Inflammatory macrophage (primary cell): ENCODE measurements around the gene UTRN.
A peak's percentile ranks its signal among the peaks of the same experiment; 100 is the strongest.

Experiments used
- DNase-seq, 2 donors: peaks; one replicate each; pipeline ENCODE4 v3.0.0-alpha.2; 2020 to 2022

The UTRN gene

DNA sequence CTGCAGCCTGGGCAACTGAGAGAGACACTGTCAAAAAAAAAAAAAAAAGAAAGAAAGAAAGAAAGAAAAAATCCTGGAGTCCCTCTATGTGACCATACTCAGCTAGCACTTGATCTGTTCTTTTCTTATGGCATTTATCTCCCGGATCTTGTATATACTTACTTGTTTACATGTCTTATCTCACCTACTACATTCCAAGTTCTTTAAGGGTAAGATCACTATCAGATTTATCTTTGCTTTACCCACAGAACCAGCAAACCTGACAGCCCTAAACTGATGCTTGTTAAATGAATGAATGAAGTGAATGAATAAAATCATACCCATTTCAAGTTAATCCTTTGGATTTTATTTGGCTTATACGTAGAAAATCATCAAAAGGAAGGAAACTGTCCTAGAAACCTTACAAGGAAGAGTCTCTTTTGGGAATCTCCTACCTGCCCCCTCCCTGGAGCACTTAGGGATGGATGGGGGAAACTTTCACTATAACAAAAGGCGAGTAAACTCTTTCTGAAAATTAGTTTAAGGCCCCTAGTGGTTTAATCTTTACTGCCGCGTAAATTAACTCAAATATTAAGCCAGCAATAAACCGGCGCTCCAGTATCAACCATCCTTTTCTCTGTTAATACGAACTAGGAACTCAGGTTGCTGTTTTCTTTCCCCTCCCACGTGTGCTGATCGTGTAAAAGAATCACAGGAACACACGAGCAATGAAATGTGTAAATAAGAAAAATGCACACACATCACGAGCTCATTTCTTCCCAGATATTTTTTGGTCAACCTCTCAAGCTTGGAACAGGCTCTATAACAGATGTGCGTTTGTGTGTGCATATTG is 1.3 kb upstream of the UTRN start:
- peak in 1 of 2 donors; percentile 9 for DNase-seq

DNA sequence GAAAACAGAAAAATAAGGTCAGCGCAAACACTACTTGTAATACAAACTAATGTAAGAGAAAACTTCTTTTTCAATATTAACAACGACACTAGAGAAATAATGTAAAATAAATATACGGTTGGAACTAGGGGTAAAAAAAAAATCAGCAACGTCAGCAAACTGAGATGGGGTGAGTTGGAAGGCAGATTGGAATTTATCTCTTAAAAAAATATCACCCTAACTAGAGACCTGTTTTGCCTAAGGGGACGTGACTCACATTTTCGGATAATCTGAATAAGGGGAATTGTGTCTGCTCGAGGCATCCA is 705 bp upstream of the UTRN start:
- no peak for DNase-seq

DNA sequence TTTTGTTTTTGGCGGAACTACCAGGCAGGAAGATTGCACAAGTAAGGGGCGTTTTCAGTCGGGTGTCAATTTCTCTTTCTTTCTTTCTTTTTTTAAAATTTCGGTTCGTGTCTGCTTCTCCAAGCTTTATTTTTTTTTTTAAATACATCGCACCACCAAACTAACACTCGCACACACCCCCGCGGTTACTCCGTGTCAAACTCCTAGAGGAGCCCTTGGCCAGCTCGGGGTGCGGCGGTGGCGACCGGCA is 338 bp downstream of the UTRN start:
- DNase-seq: no peak

DNA sequence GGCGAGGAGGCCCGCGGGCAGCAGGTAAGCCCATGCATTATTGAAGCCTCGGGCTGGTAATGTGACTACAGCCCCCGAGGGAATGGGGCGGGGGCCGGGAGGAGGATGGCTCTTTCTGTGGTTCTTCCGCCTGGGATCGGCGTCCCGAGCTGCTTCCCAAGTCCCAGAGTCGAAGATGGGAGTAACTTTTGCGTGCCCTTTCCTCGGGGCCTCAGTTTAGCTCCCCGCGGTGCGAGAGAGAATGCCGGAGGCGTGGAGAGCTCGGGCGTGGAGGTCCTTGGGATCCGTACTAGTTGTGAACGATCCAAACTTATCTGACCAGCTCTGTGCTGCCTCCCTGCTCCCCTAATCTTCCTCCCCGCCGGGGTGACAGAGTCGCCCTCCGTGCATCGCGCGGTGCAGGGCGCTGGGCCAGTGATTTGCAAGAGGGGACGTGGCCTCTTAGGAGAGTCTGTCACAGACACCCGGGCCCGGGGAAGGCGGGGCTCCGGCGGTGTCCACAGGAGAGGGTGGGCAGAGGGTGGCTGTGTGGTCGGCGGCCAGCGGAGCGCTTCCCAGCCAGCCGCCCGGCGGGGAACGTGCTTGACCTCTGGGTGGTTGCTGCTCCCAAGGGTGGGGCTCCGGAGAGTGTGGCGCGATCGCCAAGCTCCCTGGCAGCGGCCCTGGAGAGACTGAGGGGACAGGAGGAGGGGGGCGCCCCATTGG is 815 bp downstream of the UTRN start:
- peak; percentile 65 to 75 for DNase-seq

DNA sequence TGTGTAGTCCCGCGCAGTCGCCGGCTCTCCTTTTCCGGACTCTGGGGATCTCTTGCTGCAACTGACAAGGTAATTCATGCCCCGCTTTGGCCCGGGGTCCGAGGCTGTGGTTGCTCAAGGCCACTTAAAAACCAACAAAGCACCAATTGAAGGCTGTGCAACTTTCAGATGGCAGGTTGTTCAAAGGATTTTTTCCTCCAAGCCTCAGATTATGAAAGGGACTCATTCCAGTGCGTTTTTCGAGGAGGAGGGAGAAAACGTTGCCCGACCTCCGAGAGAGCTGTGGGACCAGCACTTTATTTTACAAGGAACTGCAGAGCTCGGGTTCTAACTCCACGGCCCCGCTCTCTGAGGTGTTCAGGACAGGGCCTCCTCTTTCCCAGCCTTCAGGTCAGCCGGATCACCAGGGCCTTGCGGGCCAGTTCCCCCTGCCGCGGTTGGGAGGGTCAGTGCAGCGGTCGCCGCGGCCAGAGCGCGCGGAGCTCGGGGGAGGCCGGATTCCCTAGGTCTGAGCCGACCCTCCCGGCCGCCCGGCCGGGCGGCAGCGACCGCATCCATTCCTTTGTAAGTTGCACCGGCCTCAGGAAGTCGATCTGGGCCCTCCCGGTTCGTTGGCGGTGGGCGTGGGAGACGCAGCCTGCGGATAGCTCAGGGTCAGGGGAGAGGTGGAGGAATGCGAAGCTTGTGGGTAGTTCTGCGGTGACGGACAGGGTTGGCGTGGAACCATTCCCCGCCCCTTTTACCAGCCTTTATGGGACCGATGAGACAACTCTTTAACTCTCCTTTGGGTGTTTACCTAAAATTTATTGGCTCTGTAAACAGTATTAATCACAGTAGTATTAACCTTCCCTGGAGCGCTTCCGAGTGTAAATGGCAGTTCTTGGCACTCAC is 1.6 kb downstream of the UTRN start:
- DNase-seq: peak; percentile 64 to 79

DNA sequence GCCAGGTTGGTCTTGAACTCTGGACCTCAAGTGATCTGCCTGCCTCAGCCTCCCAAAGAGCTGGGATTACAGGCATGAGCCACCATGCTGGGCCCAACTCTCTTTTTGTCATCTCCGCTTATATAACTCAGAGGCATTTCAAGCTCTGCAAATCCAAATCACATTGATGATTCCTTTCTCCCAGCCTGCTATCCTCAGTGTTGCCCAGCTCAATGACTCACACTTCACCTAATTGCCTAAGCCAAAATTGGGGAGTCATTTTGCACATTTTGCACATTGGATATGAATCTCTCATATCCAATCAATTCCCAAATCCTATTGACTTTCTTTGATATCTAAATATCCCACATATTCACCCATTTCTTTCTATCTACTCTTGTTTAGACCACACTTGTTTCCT is 3.9 kb downstream of the UTRN start:
- no peak for DNase-seq

DNA sequence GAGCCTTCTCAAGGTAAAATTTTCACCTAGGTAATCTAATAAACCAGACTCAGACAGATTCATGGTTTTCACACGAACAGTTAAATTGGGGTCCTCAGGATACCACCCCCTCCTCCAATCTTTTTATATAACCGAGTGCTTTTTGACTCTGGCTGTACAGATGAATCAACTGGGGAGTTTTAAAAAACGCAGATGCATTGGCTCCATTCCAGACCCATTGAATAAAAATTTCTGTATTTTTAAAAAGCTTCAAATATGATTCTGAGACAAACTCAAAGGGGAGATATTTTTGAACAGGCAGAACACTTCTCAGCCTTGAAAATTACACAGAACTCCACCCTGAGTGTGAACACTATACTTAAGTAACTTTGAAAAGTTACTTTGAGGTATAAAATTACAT is 7.2 kb downstream of the UTRN start:
- DNase-seq: no peak

DNA sequence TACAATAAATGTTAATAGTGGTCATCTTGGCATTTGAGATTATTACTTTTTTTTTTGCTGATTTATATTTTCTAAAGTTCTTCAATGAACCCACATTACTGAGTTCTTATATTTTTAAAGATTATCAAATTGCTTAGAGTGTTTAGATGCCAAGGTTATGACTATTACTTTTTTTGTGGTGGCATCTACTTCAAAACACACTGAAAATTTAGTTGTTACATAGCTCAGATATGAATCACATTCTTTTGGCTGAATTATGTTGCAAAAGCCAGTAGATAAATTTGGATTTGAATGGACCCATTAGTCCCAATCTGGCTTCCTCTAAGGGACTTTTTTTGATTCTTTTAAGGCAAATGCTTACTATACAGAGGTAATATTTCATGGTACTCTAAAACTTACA is 8.9 kb downstream of the UTRN start:
- DNase-seq: no peak

DNA sequence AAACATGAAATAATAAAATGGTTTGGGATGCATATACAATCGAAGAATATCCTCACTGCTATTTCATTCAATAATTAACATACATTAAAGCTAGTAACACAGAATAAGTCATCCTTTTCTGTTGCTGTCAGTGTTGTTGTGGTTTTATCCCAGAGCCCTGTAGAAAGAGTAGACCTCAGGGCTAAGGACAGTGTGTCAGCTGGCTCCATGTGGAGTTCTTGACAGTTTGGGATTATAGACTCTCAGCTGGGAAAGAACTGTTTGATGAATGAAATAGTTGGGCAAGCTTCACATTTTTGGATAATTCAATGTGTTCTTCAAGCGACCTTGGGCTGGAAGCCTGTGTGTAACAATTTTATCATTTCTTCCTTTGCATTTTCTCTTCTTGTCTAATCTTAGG is 10.1 kb downstream of the UTRN start:
- DNase-seq: no peak

DNA sequence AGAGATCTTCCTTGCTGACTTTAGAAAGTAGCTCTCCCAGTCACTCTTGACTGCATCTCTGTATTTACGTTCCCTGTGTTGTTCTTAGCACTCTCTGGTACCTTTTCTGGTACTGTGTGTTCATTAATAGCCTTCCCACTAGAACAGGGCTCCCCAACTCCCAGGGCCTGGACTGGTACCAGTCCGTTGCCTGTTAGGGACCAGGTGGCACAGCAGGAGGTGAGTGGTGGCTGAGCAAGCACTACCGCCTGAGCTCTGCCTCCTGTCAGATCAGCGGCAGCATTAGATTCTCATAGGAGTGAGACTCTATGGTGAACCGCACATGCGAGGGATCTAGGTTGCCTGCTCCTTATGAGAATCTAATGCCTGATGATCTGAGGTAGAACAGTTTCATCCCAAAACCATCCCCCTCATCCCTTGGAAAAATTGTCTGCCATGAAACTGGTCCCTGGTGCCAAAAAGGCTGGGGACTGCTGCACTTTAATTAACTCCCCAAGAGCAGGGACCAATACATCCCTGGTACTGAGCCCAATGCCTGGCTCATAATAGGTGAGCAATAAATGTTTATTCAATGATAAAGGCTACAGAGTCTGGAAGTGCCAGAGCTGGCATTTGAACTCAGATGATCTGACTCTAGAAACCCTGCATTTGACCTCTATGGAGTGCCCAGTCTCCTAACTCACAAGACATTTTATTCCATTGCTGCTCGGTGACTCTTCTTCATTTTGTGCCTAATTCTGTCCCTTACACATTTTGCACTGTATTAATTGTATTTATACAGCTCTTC is 11.0 kb downstream of the UTRN start:
- DNase-seq: no peak

DNA sequence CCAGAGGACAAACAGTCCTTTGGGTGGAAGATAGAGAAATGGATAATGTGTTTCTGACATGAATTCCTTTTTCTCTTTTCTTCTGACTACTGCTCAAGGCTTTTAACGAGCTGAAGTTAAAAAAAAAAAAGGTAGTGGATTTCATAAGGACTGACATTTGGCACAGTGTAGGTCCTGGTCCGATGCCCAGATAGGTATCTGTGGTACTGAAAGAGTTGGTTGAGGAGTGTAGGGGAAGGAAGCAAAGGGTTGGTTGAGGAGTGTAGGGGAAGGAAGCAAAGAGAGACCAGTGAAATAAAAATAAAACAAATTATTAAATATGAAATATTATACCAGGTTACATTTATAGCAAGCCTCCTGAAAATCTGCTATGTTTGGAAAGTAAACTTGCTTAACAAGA is 11.8 kb downstream of the UTRN start:
- no peak for DNase-seq

DNA sequence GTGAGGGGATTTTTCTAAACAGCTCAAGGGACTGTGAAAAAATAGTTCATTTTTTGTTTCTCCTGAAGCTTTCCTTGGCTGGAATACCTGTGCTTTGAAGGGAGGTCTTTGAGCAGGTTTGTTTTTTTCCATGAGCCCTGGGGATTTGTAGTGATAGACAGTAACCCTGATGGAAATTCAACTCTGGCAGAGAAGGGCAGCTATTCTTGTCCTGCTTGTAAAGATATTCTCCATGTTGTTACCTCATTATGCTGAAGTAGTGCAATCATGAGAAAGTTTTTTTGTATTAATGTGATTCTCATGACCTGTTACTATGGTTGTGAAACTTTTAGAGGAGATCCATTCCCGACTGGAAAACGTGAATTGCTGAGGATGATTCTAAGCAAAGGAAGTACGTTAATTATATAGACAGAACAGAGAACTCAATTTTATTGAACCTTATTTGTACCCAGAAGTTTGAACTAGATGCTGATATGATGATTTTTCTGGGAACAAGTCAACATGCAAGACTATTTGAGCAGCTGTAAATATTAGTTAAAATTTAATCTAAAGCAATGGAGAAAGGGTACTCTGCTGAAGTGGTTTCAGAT is 12.5 kb downstream of the UTRN start:
- no peak for DNase-seq

DNA sequence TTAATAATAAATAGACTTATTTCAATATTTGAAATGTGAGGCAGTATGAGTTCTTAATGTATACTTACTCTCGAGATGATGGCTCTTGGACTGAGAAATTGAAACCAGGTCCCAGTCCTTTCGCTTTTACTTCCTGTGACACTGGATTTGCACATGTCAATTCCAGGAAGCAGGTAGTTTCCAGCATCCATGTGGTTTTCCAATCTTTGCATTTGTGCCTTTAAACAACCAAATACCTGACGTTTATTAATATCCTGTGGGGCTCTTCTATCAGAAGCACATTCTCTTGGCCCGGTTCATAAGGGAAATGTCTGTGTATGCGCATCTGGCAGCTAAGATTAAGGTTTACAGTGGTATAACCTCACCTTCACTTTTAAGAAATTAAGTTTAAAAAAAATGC is 13.1 kb downstream of the UTRN start:
- DNase-seq: no peak

DNA sequence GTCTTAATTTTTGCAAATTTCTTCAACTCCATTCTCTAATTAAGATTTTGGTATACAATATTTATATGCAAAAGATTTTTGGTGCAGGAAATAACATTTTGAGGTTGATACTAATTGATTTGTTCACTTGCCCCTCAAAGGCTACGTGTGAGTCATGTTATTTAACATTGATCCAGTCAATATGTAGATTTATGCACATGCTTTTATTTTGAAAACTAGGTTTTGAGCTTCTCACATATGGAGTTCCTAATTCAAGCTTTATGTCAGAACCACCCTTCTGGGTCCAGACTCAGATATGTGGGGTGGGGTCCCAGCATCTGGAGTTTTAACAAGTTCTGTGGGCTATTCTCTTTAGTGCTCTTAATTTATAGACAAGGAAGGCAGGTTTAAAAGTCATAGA is 13.8 kb downstream of the UTRN start:
- DNase-seq: no peak

DNA sequence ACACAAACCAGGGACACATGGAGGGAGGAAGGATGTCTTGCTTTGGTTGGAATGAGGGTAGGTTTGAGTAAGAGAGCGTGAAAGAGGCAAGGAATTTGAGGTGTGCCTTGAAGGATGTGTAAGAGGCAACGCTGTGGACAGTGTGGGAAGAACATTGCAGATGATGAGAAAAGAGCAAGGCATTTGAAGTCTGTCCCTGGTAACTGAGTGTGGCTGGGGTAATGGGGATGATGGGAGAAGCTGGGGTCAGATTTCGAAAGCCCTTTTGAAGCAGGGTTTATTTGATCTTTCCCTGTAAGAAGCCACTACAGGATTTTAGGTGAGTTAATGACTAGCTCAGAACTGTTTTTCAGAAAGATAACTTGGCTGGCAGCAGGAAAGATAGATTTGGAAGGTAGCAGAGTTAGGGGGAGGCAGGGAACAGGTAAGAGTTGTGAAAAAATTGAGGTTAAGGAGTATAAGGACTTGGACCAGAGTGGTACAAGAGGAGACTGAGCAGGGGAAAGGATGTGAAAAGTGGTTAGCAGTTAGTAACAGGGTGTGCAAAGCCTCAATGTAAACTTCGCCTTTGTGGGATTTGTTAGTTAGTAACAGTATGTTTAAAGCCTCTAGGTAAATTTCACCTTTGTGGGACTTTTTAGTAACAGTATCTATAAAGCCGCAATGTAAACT is 17.7 kb downstream of the UTRN start:
- DNase-seq: no peak

DNA sequence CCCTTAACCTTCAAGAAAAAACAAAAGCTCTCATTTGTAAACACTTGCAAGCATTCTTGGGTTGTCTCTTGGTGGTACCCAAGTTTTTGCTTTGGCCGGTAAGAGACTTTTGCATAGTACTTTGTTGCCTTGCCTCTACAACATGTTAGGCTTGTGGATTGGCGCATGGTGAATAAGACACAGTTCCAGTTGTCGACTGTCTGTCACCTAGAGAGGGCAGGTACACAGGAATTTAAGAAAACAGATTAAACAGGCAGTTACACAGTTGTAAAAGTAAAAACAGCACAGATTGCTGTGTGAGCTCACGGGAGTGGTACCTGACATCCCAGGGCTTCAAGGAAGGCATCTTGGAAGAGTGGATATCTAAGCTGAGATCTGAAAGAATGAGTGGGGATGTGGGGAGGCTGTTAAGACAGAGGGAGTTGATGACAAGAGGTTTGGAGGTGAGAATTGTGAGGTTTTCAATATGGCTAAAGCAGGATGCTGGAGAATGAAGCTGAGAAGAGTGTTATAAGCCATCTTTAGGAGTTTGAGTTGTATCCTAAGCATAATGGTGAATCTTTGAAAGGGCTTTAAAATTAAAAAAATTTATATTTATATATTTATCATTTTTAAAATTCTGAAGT is 19.2 kb downstream of the UTRN start:
- no peak for DNase-seq

DNA sequence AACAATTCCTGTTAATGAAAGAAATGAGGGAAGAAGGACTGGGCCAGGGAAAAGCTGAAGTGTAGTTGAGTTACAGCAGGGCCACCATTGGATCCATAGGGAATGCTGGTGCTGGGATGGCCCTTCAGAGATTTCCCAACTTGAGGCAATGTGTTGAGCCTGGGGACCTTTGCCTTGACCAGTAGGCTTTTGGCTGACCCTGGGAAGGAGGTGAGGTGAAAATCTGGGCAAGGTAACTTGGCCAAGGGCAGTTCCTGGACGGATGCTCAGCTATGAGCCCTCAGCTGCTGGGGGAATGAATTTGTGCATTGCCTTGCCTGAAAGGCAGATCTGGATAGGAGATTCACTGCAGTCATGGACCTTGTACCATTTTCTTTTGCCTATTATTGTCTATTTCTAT is 20.4 kb downstream of the UTRN start:
- no peak for DNase-seq

DNA sequence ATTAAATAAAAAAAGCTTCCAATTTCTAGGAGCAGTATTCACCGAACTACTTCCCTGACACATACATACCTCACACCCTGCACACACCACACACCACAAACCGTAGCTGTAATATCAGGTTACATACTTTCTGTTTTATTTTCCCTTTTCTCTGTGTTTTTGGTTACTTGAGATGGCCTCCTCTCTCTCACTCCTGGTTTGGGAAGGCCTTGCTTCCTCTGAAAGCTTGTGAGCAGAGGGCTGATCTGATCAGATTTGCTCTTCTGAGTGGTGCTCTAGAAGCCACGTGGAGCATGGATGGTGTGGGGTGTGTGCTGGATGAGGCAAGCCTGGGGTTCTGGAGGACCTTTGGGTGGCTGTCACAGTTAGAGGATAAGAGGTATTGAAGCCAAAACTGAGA is 20.9 kb downstream of the UTRN start:
- no peak for DNase-seq

DNA sequence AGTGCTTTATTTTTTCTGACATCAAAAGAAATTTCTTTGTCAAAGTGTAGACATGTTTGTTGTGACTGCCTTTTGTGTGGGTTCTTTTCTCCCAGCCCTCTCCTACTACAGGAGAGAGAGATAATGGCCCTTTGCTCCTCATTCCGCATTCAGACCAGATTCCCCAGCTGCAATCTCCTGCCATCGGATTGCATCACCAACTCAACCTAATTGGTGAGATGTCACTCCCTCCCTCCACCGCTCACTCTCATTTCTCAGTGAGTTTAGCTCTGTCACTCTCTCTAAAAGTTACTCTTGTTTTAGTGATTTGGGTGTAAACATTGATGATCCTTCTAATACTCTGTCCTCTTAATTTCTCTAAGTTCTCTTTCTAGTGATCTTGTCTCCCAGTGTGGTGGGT is 22.7 kb downstream of the UTRN start:
- DNase-seq: no peak

DNA sequence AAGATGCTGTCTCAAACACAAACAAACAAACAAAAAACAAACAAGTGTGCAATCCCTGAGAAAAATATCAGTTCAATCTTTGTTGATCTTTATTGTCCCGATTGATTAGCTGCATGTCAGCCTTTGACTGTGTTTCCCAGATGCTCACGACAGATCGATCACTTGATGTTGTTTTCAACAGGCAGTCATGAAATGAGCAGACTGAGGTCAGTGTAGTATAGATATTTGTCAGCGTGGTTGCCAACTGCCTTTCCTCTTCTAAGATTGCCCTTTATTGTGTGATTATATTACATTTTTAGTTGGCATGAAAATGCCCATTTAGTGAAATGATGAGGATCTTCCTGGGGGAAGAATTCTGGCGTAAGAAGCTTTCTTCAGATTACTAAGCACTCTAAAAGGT is 25.6 kb downstream of the UTRN start:
- no peak for DNase-seq

DNA sequence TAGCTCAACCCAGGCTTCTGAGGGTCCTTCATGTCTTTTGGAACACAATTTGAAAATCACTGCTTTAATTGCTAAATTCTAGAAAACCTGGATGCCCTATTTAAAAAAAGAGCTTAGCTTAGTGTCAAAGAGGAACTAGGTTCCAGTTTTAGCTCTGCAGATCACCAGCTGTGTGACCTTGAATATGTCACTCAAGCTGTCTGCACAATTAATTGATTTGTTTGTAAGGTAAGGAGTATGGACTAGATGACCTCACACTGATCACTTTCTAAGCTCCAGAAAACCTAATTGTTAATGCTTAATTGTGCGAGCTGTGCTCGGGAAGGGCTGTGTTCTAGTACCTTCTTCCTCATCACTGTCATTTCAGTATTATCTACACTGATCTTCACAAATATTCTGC is 26.2 kb downstream of the UTRN start:
- no peak for DNase-seq
